Measurements from ENCODE around the gene SRSF10.

DNA sequence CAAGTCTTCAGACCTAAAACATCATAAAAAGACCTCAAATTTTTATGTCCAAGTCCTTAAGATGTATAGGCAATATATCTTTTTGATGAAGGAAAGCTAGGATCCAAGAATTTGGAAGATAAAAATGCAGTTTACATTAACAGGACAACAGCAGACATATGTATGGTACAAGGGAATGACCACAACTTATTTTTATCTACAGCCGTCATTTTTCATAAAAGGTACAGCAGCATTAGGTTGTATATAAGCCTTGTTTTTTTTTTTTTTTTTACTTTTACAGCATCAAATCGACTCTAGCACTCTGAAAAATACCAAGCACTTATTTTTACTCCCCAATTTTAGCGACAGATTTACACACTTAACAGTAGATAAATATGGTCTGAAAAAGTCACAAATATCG is 1.3 kb downstream of the SRSF10 start:
- TF ChIP-seq CTCF (IDR thresholded peaks at IDR 0.05) (no peak), POLR2A (IDR thresholded peaks at IDR 0.05) (no peak)
